ENCODE data around the gene CSTF2T.

Gene CSTF2T

DNA sequence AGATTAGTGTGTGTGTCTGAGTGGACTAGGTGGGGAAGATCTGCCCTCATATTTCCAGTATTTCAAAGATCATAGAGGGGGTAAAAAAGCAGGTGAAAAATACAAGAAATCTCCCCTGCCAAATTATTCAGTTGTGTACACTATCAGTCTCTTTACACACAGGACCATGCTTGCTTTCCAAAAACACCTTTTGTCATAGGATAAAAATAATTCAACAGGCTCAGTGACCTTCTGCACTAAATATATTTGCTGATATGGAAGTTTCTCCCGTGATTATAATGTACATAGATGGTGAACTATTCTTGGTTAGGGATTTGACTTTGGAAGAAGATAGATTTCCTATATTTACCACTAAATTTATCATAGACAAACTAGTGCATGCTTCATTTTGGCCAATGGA is 24.6 kb upstream of the CSTF2T start:
- no peak overlapping the region for H3K27ac ChIP-seq
- no peak overlapping the region for H2AFZ ChIP-seq (ENCODE audit: low read depth)
- TF ChIP-seq, protein P1, sequence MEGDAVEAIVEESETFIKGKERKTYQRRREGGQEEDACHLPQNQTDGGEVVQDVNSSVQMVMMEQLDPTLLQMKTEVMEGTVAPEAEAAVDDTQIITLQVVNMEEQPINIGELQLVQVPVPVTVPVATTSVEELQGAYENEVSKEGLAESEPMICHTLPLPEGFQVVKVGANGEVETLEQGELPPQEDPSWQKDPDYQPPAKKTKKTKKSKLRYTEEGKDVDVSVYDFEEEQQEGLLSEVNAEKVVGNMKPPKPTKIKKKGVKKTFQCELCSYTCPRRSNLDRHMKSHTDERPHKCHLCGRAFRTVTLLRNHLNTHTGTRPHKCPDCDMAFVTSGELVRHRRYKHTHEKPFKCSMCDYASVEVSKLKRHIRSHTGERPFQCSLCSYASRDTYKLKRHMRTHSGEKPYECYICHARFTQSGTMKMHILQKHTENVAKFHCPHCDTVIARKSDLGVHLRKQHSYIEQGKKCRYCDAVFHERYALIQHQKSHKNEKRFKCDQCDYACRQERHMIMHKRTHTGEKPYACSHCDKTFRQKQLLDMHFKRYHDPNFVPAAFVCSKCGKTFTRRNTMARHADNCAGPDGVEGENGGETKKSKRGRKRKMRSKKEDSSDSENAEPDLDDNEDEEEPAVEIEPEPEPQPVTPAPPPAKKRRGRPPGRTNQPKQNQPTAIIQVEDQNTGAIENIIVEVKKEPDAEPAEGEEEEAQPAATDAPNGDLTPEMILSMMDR (conservative IDR thresholded peaks at IDR 0.05; ENCODE audit: low read depth, low read length): no peak

DNA sequence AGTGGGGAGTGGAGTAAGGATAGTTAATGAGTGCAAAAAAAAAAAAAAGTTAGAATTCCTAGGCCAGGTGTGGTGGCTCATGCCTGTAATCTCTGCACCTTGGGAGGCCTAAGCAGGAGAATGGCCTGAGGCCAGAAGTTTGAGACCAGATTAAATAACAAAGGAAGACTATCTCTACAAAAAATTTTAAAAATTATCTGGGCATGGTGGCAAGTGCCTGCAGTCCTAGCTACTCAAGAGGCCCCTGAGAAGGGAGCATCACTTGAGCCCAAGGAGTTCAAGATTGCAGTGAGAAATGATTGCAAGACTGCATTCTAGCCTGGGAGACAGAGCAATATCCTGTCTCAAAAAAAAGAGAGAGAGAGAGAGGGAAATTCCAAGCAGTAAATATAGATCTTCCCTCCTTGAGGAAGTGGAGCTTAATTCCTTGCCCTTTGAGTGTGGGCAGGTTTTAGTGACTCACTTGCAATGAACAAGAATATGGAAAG is 19.5 kb upstream of the CSTF2T start:
- H3K27ac ChIP-seq: no peak overlapping the region
- H3K4me3 ChIP-seq (IDR thresholded peaks at IDR 0.05; ENCODE audit: insufficient read depth, low read depth, low read length): no peak overlapping the region
- H3K36me3 ChIP-seq (ENCODE audit: insufficient read depth): no peaks in the 10 kb centered on the region
- H3K79me2 ChIP-seq (ENCODE audit: insufficient read depth, low read depth): no peaks in the 10 kb centered on the region
- TF ChIP-seq, protein P1 (conservative IDR thresholded peaks at IDR 0.05; ENCODE audit: low read depth, low read length): no peak
- no peak overlapping the region for H3K4me2 ChIP-seq
- no peaks in the 10 kb centered on the region for H4K20me1 ChIP-seq (ENCODE audit: insufficient read depth)
- no peak overlapping the region for H3K9ac ChIP-seq
- H3K27me3 ChIP-seq (ENCODE audit: insufficient read depth, low read depth): no peaks in the 10 kb centered on the region
- H2AFZ ChIP-seq (ENCODE audit: low read depth): no peak overlapping the region
- no peaks in the 10 kb centered on the region for H3K4me1 ChIP-seq (ENCODE audit: low read depth, poor library complexity, severe bottlenecking)

More for the DNA sequence above, 24.6 kb upstream of the CSTF2T start:
- Histone ChIP-seq H3K36me3 (ENCODE audit: insufficient read depth) (no peaks in the 10 kb centered on the region), H3K4me1 (ENCODE audit: low read depth, poor library complexity, severe bottlenecking) (no peaks in the 10 kb centered on the region), H3K4me3 (IDR thresholded peaks at IDR 0.05; ENCODE audit: insufficient read depth, low read depth, low read length) (no peak overlapping the region), H3K9ac (no peak overlapping the region), H3K27me3 (ENCODE audit: insufficient read depth, low read depth) (no peaks in the 10 kb centered on the region), H4K20me1 (ENCODE audit: insufficient read depth) (no peaks in the 10 kb centered on the region), H3K79me2 (ENCODE audit: insufficient read depth, low read depth) (no peaks in the 10 kb centered on the region), H3K4me2 (no peak overlapping the region)

DNA sequence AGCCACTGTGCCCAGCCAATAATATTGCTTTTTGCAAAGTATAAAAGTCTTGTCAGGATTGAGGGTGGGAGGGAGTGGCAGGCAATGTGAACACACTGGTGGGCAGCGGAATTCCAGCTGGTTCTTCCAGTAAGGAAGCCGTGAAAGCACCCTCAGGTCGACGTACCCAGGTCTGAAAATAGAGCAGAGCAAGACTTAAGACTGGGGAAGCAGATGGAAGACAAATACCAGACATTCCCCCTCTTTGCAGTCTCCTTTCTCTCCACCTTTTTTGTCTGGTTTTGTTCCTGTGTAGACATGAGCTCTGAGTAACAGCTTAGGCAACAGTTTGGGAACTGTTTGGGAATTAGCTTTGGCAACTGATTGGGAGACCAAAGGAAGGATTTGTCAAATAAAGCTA is 17.6 kb upstream of the CSTF2T start:
- TF ChIP-seq, protein P1 (conservative IDR thresholded peaks at IDR 0.05; ENCODE audit: low read depth, low read length): no peak
- Histone ChIP-seq H3K4me1 (ENCODE audit: low read depth, poor library complexity, severe bottlenecking) (no peaks in the 10 kb centered on the region), H3K4me2 (no peak overlapping the region), H3K27me3 (ENCODE audit: insufficient read depth, low read depth) (no peaks in the 10 kb centered on the region), H2AFZ (ENCODE audit: low read depth) (no peak overlapping the region), H4K20me1 (ENCODE audit: insufficient read depth) (no peaks in the 10 kb centered on the region), H3K36me3 (ENCODE audit: insufficient read depth) (no peaks in the 10 kb centered on the region), H3K4me3 (IDR thresholded peaks at IDR 0.05; ENCODE audit: insufficient read depth, low read depth, low read length) (no peak overlapping the region), H3K9ac (no peak overlapping the region), H3K79me2 (ENCODE audit: insufficient read depth, low read depth) (no peaks in the 10 kb centered on the region), H3K27ac (no peak overlapping the region)

DNA sequence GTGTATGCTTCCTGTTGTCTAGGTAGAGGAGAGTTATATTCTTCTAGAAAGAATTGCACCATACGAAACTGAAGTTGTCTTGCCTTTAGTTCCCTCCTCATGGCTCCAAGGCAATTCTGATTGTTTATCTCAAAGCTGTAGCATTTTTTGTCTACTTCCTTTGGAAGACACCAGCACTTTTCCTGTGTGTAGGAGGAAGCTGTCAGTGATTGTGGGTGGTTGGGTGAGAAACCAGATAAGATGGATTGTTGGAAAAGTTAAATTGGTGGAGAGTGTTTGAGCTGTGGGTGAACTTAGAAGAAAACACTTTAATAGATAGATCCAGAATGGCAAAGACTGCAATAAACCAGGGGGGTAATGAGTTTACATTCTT is 12.1 kb upstream of the CSTF2T start:
- no peaks in the 10 kb centered on the region for H3K27me3 ChIP-seq (ENCODE audit: insufficient read depth, low read depth)
- no peak overlapping the region for H2AFZ ChIP-seq (ENCODE audit: low read depth)
- H3K4me3 ChIP-seq (IDR thresholded peaks at IDR 0.05; ENCODE audit: insufficient read depth, low read depth, low read length): no peak overlapping the region
- no peak overlapping the region for H3K27ac ChIP-seq
- no peak overlapping the region for H3K9ac ChIP-seq
- H3K4me2 ChIP-seq: no peak overlapping the region
- TF ChIP-seq, protein P1 (conservative IDR thresholded peaks at IDR 0.05; ENCODE audit: low read depth, low read length): no peak
- H4K20me1 ChIP-seq (ENCODE audit: insufficient read depth): no peaks in the 10 kb centered on the region
- no peaks in the 10 kb centered on the region for H3K36me3 ChIP-seq (ENCODE audit: insufficient read depth)
- H3K79me2 ChIP-seq (ENCODE audit: insufficient read depth, low read depth): no peaks in the 10 kb centered on the region
- H3K4me1 ChIP-seq (ENCODE audit: low read depth, poor library complexity, severe bottlenecking): no peaks in the 10 kb centered on the region
